HFF-Myc (cell line): ENCODE data around the gene CA9.
"Not testable (repeated sequence)": the region's sequence is repeated elsewhere in the genome, so short reads cannot be mapped to it uniquely, and the experiment has no call there.

Experiments
- DNase-seq: peaks from one replicate; pipeline ENCODE4 v3.0.0-alpha.2; 2011; ENCODE audit warnings: low read depth; ENCODE audit errors: extremely low read depth
- H3K4me3 ChIP-seq: replicated peaks from 2 replicates; pipeline ENCODE4 v1.5.1; 2011; ENCODE audit warnings: low read depth, mild to moderate bottlenecking, control low read depth, low read length
- CTCF ChIP-seq: IDR thresholded peaks from 2 replicates; pipeline ENCODE4 v1.5.1; 2012; ENCODE audit warnings: mild to moderate bottlenecking, low read depth, low read length, control low read depth; ENCODE audit errors: missing control alignments

CA9 gene

GRCh38 chr9:35639631-35640030 is 34.1 kb upstream of the CA9 start:
- no peak overlapping the region for H3K4me3 ChIP-seq
- TF ChIP-seq CTCF: no peak
- DNase-seq: no peak

- not testable (repeated sequence) for DNase-seq, H3K4me3 ChIP-seq
Measured at GRCh38 chr9:35640431-35640830, 33.3 kb upstream of the CA9 start.

GRCh38 chr9:35641478-35641877 is 32.2 kb upstream of the CA9 start:
- not testable (repeated sequence) for DNase-seq

GRCh38 chr9:35643046-35643445 is 30.7 kb upstream of the CA9 start:
- no peak overlapping the region for H3K4me3 ChIP-seq
- TF ChIP-seq CTCF: no peak
- DNase-seq: no peak

More at GRCh38 chr9:35641478-35641877, 32.2 kb upstream of the CA9 start:
- H3K4me3 ChIP-seq: not testable (repeated sequence)

- H3K4me3 ChIP-seq: peak overlapping the region; percentile 54
- not testable (repeated sequence) for DNase-seq
Measured at GRCh38 chr9:35645736-35646135, 28.0 kb upstream of the CA9 start.

- no peak for TF ChIP-seq CTCF
- H3K4me3 ChIP-seq: peak overlapping the region; percentile 54
- no peak for DNase-seq
Measured at GRCh38 chr9:35646153-35646532, 27.6 kb upstream of the CA9 start.

GRCh38 chr9:35646533-35647265 is 27.0 kb upstream of the CA9 start:
- TF ChIP-seq CTCF: peak; percentile 85
- H3K4me3 ChIP-seq: peak overlapping the region; percentile 54
- peak; percentile 50 for DNase-seq

GRCh38 chr9:35649431-35650340 is 24.0 kb upstream of the CA9 start:
- DNase-seq: no peak
- TF ChIP-seq CTCF: no peak
- H3K4me3 ChIP-seq: no peak overlapping the region
